Activated CD4-positive, alpha-beta T cell treated with anti-CD3 and anti-CD28 coated beads for 24 hours (primary cell): ENCODE measurements around the gene GALNT2.

Experiments
- DNase-seq, 2 donors: peaks; one replicate each; pipeline ENCODE4 v3.0.0-alpha.2; 2020; ENCODE audit warnings: low read depth in 2 of 2

Gene GALNT2

DNA sequence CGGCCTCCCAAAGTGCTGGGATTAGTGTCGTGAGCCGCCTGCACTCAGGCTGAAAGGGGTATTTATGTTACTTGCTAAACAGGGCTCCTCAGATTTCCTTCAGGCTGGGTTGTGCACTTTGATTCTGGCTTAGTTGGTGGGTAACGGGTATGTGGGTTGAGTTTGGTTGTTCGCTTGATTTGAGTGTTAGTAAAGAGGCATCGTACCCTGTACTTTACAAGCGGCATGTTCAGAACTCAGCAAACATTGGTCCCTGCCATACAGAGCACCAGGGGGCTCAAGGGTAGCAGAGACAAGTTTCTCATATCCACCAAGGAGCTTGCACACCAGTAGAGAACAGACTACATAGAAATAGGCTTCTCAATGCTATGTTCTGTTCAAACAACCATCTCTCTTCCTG lies 211.3 kb downstream of the GALNT2 start:
- DNase-seq = no peak

DNA sequence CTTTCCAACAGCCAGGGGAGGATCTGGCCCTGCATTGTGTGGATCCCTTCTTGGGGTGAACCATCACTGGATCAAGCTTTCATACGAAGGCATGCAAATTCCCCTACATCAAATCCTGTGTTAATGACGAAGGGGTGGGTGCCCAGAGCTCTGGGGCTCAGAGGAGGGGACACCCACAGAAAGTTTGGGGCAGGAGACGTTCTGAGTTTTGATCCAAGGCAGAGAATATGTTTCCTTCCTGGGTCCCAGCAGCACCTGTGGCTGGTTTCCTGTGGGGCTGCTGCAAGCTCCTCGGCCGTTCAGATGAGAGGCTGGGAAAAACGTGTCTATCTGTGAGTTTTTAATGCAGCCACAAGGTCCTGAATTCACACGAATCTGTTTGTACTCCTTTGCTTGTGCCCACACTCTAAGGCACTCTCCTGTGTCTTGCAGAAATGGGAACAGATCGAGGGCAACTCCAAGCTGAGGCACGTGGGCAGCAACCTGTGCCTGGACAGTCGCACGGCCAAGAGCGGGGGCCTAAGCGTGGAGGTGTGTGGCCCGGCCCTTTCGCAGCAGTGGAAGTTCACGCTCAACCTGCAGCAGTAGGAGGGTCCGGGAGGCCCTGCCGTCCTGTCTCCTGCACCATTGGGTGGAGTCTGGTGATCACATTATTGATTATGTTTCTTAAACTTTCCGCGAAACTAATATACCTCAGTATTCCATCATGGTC lies 212.0 kb downstream of the GALNT2 start:
- no peak for DNase-seq

DNA sequence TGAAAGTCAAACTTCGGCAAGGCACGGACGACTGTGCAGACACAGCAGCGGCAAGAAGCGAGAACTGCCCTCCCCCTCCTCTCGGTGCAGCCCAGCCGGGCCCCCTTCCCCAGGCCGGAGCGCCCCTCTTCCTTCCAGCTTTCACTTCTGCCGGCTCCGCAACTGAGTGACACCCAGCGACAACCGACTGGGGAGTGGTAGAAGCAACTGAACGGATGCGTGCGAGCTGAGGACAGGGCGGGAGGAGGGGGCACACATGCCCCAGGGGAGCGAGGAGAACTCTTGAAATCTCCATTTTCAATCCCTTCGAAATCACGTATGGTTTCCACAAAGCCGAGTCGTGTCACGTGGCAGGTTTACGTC lies 212.5 kb downstream of the GALNT2 start:
- no peak for DNase-seq

DNA sequence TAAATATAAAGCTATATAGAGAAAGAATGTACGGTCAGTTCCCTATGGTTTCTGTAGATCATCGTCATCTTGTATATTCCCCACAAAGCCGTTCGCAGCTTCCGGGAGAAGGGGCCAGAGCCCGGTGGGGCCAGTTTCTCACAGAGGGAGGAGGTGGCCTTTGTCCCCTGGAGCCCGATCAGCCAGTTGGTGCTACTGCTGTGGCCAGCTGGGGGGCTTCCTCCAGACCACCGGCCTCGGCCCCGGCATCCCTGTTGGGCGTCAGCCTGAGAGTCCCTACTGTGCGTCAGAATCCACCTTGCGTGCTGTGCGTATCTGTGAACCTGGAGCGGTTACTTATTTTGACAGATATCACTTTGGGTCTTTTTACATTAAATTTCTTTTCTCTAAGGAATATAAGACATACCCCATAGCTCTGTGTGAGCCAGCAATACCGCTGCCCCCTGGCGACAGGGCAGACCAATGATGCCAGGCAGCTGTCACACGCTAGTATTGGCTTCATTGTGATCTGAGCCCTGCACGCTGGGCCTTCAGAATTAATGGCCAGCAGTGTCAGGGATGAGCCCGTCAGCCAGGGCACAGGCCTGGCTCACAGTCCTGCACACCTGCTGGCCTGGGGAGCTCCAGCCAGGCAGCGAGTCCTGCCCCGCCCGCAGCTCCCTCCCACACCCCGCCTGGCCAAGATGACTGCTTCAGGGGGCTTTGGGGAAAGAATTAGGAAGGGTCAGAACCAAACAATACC lies 213.2 kb downstream of the GALNT2 start:
- DNase-seq = no peak

DNA sequence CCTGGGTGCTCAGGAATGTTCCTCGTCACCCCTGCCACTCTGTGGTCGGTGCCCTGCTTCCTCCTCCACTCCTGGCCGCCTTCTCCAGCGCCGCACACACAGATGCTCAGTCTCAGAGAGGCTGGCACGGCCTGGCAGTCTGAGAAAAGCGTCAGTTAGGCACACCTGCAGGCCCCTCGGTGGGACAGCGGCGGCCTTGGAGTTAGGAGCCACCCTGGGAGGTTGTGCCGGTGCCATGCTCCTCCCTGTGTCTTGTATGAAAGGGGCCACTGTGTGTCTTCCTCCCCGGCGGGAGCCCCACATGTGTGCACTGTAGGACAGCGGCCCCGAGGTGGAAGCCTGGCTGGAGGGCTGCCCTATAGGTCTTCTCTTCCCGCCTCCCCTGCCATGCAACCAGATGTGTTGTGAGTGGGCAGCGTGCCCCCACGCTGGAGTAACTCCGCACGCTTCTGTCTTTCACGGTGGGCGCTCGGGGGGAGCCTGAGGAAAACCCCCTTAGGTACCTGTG lies 213.9 kb downstream of the GALNT2 start:
- DNase-seq = no peak

DNA sequence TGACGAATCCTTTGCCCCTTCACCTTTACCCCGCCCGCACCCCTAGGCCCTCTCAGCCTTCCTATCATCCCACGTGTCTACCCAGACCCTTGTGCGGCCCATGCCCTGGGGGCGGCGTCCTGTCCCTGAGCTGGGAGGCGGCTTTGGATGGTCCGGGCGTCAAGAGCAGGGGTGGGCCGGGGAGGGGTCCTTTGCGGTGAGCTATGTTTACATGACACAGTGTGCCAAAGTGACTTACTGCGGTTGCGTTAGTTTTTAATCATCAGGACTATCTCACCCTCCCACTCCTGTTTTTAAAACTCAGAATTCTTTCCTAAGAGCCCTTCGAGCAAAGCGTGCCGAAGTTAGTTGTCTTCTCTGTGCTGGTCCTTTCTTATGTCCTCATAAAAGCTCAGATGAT lies 214.5 kb downstream of the GALNT2 start:
- no peak for DNase-seq

DNA sequence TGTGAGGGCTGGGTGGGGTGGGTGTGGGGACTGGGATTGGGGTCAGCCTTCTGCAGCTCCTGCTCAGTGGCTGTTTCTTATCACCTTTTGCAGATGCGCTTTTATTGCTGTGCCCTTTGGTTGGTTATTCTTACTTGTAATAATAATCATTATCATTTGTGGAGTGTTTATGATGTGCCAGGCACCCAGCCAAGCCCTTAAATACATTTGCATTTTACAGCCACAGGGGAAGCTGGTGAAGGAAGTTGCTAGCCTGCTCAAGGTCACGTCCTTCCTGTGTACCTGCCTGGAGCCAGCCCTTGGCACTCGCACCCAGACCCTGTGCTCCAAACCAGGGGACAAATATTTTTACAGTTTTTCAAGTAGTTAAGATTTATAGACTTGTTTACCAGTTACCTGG lies 215.1 kb downstream of the GALNT2 start:
- DNase-seq = no peak

DNA sequence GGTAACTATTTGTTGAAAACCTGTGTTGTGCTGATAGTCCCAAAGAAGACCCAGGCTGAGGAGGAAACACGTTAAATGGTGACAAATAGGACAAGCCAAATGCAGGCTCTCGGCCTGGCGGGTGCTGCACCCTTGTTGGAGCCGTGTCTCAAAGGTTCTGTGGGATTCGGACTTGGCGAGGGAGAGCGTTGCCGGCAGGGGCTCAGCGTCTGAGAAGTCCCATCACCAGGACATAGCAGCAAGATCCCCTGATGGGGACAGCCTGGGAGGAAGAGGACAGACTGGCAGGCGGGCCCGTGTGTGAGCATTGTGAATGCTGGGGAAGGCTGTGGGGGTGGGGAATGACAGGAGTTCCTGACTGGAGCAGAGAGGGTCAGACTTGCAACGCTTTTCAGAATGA lies 216.6 kb downstream of the GALNT2 start:
- no peak for DNase-seq

DNA sequence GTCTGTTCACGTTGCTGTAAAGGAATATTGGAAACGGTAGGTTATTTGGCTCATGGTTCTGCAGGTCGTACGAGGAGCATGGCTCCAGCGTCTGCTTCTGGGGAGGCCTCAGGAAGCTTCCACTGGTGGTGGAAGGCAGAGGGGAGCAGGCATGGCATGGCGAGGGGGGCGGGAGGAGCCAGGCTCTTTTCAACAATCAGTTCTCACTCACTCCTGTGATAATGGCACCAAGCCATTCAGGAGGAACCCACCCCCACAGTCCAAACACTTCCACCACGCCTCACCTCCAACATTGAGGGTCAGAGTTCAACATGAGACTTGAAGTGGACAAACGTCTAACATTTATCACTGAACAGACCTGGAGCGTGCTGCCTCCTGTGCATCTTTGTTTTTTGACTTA lies 217.9 kb downstream of the GALNT2 start:
- DNase-seq = no peak

DNA sequence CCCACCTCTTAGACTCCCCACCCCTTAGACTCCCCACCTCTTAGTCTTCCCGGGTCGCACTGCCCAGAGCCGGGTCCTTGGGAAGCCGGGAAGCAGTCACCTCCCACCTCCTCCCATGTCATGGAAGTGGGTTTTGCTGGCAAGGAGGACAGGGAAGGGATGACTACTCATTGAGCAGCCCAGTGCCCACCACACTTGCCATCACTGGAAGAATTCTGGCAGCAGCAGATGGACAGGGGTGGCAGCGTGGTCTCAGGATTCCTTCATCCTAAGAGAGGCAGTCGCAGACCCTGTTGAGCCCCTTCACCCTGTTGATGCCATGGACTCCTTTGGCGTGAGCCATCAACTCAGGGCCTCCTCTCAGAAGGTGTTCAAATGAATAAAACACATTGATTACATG lies 218.3 kb downstream of the GALNT2 start:
- DNase-seq = no peak

DNA sequence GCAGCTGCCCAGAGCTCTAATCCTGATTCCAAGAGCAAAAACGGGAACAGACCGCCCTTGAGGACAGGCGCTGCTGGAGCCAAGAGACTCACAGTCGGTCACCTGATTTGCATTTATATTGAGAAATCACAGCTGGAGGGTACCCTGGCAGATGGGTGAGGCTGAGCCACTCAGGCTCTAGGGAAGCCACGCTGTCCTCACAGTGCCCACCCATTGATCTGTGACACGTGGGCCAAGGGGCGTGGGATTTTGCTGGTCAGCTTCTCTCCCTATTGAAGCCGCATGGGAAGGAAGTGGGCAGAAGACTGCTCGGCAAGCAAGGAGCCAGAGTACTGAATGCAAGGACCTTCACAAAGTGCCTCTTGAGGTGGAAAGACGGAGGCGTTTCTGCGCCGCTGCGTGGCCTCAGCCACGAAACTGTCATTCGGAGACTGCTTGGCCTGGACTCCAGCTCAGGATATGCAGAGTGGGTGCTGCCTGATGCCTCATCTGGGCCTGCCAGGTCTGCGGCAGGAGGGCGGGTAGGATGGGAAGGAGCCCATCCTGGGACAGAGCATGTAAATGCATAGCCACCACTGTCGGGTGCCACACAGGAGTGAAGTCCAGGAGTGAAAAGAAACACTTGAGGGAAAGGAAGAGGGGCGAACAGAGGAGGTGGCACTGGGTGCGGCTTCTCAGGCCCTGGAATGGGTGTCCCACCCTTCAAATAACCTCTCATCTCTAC lies 219.3 kb downstream of the GALNT2 start:
- no peak for DNase-seq

DNA sequence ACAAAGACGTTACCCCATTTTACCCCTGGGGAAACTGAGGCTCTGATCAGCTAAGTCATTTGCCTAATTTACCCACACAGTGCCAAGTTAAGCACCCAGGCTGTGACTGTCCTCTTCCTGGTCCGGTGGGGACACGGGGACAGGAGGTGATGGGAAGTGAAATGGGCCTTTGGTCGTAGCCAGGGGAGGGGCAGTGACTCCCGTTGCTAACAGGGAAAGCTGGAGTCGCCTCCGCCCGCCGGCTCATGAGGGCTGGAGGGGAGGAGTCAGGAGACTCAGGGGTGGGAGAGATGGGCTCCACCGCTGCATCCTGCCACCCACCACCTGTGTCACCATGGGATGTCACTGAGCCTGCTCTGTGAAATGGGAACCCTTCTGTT lies 219.8 kb downstream of the GALNT2 start:
- DNase-seq = no peak

DNA sequence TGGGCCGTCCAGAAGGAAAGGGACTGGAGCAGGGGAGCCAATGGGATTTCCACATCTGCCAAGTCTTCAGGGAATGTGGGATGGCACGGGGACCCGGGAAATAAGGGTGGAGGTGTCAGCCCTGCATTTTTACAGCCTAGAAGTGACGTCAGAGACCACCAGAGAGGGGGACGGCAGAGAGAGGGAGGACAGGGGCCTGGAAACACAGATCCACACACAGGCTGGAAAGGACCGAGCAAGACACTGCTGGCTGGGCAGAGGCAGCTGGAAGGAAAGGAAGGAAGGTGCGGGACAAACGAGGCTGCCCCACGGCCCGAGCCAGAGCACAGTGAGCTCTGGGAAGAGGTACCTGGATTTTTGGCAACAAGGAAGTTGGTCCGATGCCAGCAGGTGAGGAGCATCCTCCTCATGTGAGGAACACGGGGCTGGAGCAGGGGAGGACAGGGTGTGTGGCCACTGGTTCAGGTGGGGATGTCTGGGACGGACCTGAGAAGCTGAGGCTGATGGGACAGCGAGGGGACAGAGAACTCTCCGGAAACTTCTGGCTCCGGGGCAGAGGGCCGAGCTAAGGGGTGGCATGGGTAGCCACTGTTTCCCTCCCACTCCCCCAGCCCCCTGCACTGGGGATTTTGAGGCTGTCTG lies 220.8 kb downstream of the GALNT2 start:
- DNase-seq = no peak

DNA sequence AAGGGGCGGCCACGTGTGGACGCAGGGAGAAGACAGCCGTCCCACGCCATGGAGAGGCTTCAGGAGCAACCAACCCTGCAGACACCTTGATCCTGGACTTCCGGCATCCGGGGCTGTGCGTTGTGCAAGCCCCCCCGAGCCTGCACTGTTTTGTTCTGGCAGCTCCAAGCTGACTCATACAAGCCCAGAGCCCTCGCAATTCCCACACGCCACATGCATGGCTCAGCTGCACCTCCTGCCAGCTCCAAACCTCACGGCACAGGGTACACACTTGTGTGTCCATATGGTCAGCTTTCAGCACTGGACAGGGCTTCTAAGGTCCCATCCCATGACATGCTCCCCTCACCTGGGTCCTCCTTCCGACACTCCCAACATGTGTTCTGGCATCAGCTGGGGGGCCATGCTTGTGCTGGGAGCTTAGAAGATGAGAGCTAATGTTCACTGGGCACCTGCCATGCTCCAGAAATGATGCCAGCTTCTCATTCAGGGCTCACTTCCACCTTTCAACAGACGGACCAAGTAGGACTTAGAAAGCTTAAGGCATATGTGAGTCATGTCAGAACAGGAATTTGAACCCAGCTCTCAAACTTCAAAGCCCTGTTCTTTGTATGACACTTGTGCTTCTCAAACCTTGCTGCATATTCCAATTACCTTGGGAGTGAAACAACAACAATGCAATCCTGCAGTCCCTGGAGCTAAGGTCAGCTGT lies 221.8 kb downstream of the GALNT2 start:
- no peak for DNase-seq

DNA sequence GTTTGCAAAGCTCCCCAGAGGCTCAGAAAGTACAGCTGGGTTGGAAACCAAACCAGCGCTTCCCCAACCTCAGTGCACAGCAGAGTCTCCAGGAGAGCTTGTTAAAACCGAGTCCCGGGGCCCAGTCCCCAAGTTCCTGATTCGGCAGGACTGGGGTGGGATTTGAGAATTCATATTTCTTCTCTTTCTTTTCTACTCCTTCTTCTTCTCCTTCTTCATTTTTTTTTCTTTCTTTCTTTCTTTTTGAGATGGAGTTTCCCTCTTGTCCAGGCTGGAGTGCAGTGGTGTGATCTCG lies 222.3 kb downstream of the GALNT2 start:
- no peak for DNase-seq

DNA sequence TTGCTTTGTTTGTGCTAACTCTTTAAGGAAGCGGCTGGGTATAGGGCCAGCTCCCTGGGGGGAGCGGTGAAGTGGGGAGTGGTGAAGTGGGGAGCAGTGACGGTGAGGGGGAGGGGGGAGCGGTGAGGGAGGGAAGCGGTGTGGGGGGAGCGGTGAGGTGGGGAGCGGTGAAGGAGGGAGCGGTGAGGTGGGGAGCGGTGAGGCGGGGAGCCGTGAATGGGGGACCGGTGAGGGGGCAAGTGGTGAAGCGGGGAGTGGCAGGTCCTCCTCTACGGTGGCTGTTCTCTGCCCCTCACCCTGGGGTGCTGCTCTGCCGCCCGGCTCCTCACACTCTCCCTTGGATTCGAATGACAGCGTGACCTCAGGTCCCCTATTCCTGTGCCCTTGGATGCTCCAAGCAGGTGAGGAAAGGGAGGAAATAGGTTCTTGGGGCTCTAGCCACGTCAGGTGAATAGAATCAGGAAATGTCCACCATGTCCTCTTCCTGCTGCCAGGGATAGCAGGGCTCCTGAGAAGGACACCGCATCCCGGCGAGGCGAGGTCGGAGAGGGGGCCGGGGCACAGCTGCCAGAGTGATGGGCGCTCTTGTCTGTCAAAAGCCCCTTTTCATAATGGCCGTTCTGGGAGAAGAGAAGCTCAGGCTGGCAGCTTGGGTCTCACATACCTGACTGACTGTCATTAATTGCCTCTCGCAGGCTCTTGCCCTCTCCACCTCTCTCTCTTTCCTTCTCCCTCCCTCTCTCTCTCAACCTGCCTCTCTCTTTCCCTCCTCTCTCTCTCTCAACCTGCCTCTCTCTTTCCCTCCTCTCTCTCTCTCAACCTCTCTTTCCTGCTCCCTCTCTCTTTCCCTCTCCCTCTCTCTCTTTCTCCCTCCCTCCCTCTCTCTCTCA lies 224.9 kb downstream of the GALNT2 start:
- no peak for DNase-seq

DNA sequence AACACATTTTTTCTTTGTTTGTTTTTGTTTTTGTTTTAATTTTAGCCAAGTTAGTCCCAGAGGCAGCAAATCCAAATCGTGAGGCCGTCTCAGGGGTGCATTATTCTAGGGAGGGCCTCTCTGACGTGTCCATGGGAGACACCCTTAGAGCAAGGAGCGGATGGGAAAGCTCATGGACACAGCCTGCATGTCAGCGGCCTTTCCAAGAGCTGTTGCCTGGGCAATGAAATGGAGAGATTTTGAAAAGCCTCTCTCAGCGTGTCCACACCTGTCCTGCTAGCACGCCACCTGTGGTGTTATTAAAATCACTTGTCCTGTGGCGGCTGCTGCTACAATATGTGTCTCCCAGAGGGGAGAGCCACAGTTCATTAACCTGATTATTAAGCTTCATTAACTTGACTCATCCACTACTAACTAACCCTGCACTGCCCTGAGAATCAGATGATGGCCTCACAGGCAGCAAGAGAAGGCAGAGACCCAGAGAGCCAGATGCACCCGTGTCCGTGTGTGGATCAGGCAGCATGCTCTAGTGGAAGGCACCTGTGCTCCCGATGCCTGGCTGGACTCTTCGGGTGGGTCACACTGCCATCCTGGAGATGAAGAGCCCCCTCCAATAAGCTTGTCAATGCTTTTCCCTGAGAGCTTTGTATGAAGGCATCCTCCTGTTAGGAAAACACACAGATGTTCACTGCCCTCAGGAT lies 225.8 kb downstream of the GALNT2 start:
- no peak for DNase-seq

DNA sequence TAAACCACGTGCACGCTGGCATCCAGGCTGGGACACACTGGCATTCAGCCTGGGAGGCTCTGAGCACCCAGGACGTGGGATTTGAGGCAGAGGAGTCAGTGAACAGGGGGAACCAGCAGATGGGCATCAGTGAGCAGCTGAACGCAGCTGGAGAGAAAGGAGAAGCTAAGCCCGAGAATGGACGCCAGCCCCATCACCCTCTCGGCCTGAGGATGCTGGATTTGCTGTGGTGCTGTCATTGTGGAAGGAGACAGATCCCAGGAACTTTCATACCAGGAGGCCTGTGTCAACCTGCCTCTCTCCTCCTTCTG lies 226.3 kb downstream of the GALNT2 start:
- DNase-seq = no peak

DNA sequence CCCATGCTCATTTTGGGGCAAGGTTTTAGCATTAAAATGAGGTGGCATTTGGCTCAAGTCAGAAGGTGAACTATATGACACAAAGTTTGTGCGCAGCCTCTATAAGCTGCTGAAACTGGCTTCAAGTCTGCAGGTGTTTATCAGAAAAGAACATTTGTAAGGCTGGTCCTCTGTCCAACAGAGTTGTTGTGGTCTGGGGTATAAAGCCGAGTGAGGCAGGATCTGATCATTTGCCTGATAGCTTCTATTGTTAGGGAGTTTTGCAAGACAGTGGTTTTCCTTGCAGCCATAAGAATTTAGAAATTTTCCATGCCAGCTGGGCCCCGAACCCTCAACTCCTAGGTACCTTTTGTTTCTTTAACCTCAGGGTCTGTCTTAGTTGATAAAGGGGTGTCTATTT lies 228.3 kb downstream of the GALNT2 start:
- DNase-seq = no peak

DNA sequence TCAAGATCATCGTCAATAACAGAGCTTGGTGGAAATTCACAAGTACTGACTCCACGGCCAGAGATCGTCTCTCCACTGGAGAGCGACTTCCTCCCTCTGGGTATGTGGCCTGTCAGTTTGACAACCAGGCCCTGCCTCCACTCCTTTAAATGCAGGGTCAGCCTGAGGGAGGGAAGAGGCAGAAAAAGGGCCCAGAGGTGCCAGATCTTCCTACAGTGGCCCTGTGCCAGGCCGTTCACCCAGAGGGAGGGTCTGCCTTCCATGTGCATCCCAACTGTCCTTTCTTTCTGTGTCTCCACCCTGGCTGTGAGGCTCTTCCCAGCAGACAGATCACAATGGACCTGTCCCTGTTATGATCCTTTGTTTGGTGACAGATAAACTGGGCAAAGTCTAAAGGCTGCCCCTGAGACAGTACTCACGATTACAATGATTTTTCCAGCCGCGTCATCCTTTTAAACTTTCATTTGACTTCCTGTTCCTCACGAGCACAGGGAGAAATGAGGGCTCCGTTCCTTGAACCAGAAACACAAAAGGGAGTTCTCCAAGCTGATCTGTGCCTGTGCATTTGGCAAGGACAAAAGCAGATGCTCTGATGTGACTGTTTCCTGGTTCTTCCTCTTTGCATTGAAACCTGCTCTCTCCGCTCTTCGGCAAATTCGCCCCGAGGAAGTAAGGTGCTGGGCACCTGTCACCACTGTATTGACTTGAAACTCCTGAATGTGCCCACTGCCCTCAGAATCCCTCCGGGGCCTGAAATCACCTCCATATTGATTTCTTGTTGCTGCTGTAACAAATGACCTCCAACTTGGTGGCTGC lies 232.4 kb downstream of the GALNT2 start:
- DNase-seq = no peak
